GM12892 (cell line): ENCODE results near the gene PLIN3. TPM values are rescaled to one million over a fixed set of nuclear protein-coding genes. Genes with fewer than 3 reads are reported as not detected.

Source experiments
- DNase-seq: peaks from one replicate; pipeline ENCODE4 v3.0.0; 2011; ENCODE audit not compliant: insufficient read length
- FAIRE-seq: peaks from 2 replicates; lab custom pipeline; 2011; peaks lifted over from hg19 to GRCh38; lab: Jason Lieb, UNC
- POLR2A ChIP-seq: IDR thresholded peaks from 2 replicates; pipeline ENCODE4 v1.6.1; 2011; ENCODE audit warnings: low read depth, low read length, control low read depth
- POLR2AphosphoS5 ChIP-seq: IDR thresholded peaks from 2 replicates; pipeline ENCODE4 v1.6.1; 2011; ENCODE audit warnings: low read depth, low read length, control low read depth
- TAF1 ChIP-seq: IDR thresholded peaks from 2 replicates; pipeline ENCODE4 v1.6.1; 2011; ENCODE audit warnings: low read depth, mild to moderate bottlenecking, control low read depth, low read length, borderline replicate concordance
- polyA plus RNA-seq: library from polyadenylated mRNA; unstranded; fragments of >200 nt; gene quantifications from one replicate; pipeline ENCODE4 v1.2.1, GENCODE V29; 2012; ENCODE audit warnings: missing spikeins, inconsistent platforms; ENCODE audit not compliant: missing spikeins

The PLIN3 gene, protein sequence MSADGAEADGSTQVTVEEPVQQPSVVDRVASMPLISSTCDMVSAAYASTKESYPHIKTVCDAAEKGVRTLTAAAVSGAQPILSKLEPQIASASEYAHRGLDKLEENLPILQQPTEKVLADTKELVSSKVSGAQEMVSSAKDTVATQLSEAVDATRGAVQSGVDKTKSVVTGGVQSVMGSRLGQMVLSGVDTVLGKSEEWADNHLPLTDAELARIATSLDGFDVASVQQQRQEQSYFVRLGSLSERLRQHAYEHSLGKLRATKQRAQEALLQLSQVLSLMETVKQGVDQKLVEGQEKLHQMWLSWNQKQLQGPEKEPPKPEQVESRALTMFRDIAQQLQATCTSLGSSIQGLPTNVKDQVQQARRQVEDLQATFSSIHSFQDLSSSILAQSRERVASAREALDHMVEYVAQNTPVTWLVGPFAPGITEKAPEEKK
- 32.8 TPM for polyA plus RNA-seq

DNA sequence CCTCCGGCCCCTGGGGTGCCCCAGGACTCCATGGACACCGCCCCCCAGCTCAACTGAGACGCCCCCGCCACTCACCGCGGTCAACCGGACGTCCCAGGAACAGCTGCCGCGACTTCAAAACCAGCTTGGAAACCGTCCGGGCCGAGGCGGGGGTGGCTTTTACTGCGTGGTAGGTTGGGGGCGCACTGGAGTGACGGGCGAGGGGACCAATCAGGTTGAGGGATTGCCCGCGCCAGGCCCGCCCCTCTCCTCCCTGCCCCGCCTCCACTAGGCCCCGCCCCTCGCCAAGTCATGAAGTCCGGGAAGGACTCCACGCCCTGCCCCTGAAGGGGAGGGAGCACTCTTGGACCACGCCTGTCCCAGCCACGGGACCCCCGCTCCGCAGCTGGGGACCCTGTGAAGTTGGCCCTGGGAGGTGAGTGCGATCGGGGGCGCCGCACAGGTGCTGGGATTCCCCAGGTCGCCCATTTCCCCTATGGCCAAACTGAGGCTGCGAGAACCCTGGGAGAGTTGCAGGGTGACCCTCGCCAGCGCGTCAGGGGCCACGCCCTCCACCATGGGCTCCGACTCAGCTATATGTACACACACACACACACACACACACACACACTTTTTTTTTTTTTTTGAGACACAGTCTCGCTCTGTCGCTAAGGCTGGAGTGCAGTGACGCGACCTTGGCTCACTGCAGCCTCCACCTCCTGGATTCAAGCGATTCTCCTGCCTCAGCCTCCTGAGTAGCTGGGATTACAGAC, at the start of gene PLIN3:
PLIN3 (minus strand) TSS at position 134 of the 752 bp plus-strand sequence. CDS start 6,273 bp downstream, outside the sequence.
- DNase-seq = peak; percentile 98
- FAIRE-seq = peak; percentile 93
- no peak; the same call in 1 of the 2 replicates for TF ChIP-seq POLR2A

DNA sequence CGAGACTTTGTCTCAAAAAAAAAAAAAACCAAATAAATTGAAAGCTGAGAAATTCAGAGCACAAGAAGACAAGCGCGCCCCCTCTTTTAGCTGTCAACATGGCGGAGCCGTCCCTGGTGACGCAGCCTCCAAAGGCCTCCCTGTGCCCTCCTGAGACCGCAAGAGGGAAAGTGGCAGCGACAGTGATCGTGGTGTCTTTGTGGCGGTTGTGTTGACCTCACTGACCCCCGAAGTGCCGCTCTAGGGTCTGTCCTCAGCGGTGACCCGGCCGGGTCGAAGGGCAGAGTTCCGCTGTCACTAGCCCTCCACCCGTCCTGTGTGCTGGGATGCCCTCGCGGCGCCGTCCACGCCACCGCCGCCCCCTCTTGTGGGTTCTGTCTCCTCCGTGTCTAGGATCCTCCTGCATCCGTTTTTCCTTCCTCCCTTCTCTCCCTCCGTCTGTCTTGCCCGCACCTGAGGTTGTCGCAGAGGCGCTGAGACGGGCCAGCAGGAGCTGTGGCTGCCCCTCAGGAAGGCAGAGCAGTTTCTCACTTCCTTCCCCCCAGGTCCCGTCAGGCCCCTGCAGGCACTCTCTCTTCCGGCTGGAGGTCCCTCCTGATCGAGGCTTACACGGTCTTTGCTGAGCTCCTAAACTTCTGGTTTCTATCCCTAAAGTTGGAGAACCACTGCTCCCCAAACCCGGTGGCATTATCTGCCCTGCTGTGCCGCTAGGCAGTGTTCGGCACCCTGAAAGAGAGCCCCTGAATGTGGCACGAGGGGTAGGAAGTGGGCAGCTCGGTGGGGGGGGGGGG, 49.0 kb upstream of the PLIN3 start:
- TF ChIP-seq TAF1 (no peak), POLR2AphosphoS5 (peak; percentile 43; the same call in 1 of the 2 replicates), POLR2A (0 out of 2 replicates have a peak, but pooled peaks have one; percentile 28)
- peak; percentile 73 for FAIRE-seq
- DNase-seq = peak; percentile 69

DNA sequence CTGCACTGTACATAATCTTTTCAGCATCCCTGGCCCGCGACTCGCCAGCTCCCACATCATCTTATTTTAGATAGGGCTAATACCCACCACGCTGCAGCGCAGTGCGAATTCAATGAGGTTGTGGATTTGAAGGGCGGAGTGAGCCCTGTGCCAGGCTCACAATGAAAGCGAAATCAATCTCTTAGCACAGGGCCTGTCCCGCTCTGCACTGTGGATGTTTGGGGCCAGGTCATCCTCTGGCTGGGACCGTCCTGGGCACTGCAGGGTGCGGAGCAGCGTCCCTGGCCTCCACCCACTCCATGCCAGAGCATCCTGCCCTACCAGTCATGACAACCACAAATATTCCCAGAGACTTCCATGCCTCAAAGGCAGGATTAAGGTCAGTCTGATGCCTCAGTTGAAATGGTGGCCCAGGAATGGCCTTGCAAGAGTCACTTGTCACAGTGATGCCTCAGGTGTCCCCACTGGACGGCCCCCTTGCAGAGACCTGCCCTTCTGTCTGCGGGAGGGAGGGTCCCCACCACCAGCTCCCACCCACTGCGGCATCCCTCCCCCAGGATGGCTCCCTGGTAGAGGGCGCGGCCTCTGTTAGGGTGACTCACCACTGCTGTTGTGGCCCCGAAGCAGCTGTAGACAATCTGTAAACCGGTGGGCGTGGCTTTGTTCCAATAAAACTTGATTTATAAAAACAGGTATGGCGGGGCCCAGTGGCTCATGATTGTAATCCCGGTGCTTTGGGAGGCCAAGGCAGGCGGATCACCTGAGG, 47.5 kb upstream of the PLIN3 start:
- DNase-seq (no peak), FAIRE-seq (no peak)
- TF ChIP-seq POLR2A = no peak; the same call in 1 of the 2 replicates
- TF ChIP-seq TAF1 = no peak
- no peak for TF ChIP-seq POLR2AphosphoS5

DNA sequence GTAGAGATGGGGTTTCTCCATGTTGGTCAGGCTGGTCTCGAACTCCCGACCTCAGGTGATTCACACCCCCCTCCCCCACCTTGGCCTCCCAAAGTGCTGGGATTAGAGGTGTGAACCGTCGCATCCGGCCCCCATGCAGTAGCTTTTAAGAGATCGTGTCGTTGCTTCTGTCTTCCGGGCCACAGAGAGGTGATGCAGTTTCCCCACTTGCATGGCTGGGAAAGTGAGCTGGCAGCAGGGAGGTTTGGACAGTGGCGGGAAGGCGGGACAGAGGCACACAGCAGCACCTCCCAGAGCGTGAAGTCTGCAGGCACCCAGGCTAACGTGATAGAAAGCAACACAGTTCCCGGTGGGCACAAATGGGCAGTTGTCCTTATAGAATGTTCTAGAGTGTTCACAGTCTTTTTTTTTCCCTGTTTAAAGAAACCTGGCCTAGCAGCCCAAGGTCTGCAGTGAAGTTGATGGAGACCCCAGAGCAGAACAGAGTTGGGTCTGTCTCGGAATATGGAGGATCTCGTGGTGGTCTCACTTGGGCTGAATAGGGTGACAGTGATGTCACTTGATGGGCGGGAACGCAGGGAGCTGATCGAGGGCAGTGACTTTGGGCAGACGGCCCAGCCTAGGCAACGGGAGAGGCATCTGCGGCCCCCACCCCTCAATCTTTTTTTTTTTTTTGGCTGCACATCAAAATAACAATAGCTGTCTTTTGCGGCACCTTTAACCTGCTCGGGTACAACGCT, 46.7 kb upstream of the PLIN3 start:
- TF ChIP-seq TAF1 = no peak
- TF ChIP-seq POLR2A = no peak
- TF ChIP-seq POLR2AphosphoS5 = no peak
- DNase-seq (no peak), FAIRE-seq (no peak)

DNA sequence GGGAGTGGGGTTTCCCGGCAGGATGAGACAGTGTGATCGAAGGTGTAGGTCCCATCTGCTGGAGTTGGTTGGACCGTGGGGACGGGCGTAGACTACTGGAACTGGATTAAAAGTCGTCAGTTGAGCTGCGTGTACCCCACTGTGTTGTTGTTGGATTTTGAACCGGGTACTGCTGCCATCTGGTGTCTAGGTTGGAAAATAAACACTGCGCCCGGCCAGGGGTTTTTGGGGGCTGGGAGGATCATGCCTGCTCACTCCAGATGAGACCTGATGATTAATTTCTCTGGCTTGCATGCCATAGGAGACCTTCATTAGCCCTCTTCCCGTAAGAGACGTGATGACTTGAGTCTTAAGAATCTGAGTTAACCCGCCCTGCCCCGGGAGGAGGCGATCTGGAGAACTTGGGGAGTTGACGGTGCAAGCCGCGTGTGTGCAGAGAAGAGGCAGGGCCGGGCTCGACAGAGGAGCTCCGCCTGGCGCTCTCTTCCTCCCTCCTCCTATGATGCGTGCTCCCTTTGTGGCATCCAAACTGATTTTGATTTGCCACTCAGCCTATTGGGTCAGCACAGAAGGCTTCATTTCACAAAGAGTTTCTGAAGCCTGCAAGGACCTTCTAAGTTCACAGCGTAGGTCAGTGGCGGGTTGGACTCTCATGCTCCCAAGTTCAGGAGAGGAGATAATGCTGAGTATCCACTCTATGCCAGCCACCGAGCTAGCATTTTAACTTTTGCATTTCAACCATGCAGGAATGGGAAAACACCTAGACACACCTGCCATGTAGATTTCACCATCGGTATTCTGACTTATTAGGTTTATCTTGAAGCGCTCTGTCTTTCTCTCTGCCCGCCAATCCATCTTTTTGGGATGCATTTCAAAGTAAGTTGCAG, 44.6 kb upstream of the PLIN3 start:
- FAIRE-seq (peak; percentile 94), DNase-seq (no peak)
- TF ChIP-seq POLR2AphosphoS5 (no peak; the same call in 1 of the 2 replicates), TAF1 (no peak), POLR2A (no peak)

DNA sequence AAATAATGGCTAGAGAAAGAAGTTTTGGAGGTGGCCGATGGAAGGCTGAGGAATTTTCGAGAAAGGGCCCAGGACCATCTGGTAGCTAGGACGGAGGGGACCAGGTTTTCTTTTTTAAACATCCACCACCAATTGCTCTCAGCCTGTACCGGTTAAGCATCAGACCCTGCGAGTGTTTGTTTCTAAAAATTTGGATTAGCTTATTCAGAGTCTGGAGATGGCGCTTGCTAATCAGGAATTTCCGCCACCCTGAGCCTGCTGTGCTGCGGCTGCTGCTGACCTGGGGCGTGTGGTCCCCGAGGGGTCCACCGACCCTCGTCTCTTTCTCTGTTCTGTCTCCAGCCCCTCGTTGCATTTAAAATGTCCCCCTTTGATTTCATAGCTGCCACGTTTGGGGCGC, 43.8 kb upstream of the PLIN3 start:
- DNase-seq = no peak
- TF ChIP-seq POLR2A = no peak
- FAIRE-seq = no peak

DNA sequence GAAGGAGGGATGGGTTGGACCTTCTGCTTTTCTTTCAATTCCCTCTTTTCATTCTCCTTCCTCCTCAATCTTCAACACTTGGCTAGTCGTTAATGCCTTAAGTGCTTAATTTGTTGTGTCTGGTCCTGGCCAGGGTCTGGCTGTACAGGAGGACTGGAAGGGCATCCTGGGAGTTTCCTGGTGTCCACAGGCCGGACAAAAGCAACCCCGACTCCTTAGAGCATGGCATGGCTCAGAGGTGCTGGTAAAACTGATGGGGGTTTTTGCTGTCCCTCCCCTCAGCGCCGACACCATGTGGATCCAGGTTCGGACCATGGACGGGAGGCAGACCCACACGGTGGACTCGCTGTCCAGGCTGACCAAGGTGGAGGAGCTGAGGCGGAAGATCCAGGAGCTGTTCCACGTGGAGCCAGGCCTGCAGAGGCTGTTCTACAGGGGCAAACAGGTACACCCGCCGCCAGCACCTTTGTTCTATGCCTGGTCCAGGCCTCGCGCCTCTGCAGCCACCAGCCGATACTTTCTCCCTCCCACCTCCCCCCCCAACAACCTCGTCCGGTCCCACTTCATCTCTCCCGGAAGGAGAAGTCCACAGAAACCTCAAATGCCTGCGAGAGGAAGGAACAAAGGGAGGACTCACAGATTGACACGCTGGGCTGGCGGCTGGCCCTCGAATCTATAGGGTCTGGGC, 43.3 kb upstream of the PLIN3 start:
- DNase-seq (no peak), FAIRE-seq (no peak)
- TF ChIP-seq POLR2A = no peak; the same call in 1 of the 2 replicates
- peak; percentile 62; the same call in 1 of the 2 replicates for TF ChIP-seq POLR2AphosphoS5

DNA sequence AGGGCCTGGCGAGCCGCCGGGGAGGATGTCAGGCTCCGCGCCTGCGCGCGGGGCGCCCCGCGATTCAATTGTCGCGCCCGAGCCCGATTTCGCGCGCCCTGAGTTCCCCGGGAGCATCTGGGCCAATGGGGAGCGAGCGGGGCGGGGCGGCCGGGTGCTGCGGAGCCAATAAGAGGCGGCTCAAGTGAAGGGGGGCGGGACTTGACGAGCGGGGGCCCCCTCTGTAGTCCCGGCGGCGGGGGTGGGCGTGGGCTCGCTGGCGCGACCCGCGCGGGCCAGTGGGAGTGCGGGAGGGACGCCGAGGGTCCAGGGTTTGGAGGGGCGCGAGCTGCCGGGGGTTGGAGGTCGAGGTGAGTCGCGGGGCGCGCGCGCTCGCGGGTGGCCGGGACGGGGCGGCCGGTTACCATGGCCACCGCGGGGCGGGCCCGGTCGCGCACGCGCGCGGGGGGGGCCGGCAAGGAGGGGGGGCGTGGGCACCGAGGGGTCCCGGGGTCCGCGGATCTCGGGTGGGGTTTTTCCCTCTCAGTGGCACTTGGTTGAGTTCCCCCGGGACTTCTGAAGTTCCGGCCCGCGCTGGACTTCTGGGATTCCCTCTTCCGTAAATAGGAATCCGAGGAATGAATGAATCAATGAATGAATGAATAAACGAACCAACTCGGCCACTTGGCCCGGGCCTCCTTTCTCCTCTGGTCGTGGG, 42.6 kb upstream of the PLIN3 start:
- FAIRE-seq = peak; percentile 96
- peak; percentile 97 for DNase-seq
- TF ChIP-seq POLR2A (no peak), TAF1 (no peak), POLR2AphosphoS5 (no peak)
